Ureter (tissue), 1 donor: ENCODE data around the gene SORCS2. TPM values are rescaled to one million over a fixed set of nuclear protein-coding genes. Genes with fewer than 3 reads are reported as not detected.

Experiments used
- DNase-seq: peaks from one replicate; pipeline ENCODE4 v3.0.0-alpha.2; 2020; ENCODE audit warnings: low spot score
- total RNA-seq: library from RNA; stranded (reverse); gene quantifications from one replicate; pipeline ENCODE4 v1.2.4, GENCODE V29; 2023
- donor health status: DM: yes; HTN: yes; CAD: no.

Gene SORCS2
- total RNA-seq, 1 donor from 2014 or later, result 2.8 TPM

DNA sequence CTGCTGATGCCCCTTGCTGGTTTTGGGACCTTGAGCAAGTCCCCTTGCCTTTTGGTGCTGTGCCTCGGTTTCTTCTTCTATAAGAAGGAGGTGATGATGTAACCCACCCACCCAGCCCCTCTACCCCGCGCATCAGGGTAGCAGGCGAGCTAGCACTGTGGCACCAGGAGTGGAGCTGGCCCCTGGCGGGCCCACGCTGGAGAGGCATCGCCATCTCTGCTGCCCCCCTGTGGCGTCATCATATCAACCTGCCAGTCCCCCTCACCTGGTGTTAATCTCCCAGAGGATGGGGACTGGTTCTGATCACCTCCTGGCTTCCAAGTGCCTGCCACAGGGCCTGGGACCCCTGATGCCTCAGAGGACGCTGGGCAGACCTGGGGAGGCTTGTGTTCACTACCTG, 6.3 kb upstream of the SORCS2 start:
- no peak for DNase-seq

- peak; percentile 32 for DNase-seq
Observed at GRCh38 chr4:7186516-7187167, 5.7 kb upstream of the SORCS2 start.

DNA sequence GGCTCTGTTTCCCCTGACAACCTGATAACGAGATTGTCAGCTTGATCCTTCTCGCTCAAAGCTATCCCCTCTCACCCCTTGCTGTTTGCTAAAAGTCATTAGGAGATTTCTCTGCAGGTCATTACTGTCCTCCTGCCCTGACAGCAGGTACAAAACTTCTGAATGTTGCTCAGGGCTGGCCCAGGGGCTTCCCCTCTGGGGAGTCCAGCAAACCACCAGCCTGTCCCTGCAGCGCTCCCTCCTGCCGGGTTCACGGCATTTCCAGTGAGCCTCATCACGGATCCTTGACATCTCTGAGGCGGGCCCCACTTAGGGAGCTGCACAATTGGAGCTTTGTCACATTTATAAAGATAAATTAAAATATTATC, 5.2 kb upstream of the SORCS2 start:
- DNase-seq, result peak; percentile 34

DNA sequence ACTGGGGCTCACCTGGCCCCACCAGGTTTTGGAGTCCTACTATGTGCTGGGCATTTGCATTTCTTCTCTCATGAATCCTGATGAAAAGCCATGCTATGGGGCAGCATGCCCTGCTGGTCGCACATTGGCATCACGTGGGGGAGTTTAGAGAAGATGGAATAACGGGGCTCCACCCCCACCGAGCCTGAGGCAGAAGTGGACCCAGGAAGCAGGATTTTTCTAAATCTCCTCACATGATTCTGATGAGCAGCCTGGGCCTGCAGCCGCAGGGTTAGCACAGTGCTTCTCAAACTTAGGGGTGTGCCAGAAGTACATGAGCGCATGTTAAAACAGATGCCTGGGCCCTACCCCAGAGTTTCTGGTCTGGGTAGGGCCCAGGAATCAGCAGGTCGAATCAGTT, 4.6 kb upstream of the SORCS2 start:
- peak; percentile 20 for DNase-seq

- DNase-seq, result peak; percentile 27
Observed at GRCh38 chr4:7189066-7189465, 3.3 kb upstream of the SORCS2 start.

- DNase-seq, result peak; percentile 29
Observed at GRCh38 chr4:7189475-7190277, 2.7 kb upstream of the SORCS2 start.

DNA sequence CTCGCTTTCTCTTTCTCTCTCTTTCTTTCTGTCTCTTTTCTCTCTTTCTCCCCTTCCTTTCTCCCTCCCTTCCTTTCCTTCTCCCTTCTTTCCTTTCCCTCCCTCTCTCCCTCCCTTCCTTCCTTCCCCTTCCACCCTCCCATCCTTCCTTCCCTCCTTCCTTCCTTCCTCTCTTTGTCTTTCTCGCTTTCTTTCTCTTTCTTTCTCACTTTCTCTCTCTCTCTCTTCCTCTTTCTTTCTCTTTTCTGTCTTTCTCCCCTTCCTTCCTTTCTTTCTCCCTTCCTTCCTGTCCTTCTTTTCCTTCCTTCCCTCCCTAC, 2.1 kb upstream of the SORCS2 start:
- DNase-seq, result no peak

DNA sequence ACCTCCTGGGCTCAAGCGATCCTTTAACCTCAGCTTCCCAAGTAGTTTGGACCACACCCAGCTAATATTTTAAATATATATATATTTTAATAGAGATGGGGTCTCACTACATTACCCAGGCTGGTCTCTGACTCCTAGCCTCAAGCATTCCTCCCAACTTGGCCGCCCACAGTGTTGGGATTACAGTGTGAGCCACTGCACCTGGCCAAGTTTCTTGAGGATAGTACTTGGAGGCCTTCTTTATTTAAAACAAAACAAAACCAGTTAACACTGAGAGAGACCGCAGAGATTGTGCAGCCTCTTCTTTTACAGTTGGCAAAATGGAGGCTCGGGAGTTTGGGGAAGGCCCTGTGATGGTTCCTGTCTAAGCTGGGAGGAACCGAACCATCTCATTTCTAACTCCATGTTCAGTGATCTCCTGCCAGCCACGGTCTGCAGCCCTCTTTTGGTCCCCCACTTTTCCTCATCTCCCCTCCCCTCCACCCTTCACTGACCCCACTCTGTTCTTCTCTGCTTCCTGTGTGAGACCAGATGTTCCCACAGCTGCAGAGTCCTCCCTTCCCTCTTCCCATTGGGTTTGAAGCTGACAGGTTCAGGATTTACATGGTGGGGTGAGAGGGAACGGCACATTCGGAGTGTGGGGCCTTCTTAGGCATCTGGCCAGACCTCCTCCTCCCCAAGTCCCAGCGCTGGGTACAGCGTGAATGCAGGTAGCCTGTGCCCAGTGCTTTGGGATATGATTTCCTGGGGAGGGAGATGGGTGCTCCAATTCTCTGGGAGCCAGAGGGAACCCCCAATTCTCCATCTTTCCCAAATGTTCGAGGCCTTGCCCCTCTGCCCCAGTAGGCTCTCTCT, 1.4 kb upstream of the SORCS2 start:
- DNase-seq, result peak; percentile 32

DNA sequence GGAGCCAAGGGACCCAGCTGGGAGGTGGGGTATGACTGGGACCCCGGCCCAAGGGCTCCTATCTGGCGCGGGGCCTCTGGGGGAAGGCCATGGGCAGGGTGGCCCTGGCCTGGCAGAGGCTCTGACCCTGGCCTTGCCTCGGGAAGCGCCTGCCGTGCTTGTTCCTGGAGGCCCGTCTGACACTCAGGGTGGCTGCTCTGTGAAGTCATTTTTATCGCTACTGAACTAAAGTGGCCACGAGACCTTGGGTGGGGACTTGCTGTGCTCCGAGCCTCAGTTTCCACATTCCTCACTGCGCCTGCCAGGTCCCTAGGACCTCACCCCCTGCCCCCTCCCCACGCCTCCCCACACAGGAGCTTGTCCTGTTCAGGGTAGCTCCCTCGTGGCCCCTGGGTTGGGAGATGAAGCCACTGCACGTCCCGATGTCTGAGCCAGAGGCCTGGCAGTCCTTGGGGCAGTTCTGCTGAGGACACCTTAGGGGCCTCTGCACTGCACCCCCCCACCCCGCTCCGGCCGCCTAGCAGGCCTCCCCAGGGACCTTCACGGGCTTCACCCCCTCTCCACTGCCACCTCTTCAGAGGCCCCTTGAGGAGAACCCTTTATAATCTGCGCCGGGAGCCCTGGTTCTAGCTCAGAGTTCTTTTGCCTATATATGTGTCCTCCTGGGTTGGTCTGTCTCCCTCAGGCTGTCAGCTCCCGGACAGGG, 639 bp upstream of the SORCS2 start:
- DNase-seq, result peak; percentile 43

- DNase-seq, result peak; percentile 46
Observed at GRCh38 chr4:7193030-7193958, 956 bp downstream of the SORCS2 start.

DNA sequence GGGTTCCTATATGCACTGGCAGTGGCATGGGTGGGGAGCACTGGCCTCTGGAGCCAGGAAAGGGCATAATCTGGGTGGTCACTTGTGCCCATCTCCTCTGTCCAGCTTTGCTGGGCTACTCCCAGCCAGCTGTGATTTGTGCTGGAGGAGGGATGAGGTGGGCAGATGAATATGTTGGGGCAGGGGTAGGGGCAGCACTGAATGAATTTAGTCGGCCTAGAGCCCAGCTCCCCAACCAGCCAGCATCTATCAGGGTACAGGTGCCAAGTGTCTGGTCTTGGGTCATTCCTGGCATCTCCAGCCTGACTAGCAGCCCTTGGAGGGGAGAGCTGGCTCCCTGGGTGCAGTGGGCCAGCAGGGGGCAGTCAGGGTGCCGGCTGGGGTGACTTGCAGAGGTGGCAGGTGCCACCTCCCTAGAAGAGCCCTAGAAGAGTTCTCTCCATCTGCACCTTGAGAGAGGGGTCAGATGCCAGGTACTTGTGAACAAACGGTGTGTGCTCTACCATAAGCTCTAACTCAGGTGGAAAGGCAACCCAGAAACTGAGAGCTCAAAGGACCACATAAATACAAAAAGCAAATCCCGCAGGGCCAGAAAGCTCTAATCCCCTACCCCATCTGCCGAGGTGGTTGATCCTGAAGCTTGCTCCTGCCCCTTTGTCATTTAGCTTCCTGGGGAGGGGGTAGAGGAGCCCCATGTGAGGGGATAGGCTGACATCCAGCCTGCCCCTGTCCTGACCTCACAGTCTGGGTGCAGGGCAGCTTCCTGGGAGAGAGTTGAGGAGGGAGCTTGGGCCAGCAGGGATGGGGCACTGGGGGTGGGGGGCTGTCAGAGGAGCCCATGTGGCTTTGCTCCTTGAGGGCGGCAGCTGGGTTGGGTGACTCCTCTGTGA, 2.2 kb downstream of the SORCS2 start:
- DNase-seq, result peak; percentile 47

DNA sequence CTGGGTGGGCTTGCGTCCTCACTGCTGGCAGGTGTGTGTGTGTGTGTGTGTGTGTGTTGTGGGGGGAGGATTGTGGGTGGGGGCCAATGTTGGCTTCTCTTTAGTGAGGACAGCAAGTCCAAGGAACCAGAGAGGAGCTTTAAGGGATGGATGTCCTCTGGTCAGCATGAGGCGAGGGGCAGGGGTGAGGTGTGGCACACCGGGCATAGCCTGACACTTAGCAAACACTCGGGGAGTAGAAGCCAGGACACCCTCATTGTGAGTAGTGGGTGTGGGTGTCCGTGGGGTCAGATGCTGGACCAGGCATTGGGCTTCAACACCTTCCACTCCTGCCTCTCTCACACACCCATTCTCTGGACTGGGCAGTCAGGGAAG, 2.8 kb downstream of the SORCS2 start:
- DNase-seq, result peak; percentile 34

DNA sequence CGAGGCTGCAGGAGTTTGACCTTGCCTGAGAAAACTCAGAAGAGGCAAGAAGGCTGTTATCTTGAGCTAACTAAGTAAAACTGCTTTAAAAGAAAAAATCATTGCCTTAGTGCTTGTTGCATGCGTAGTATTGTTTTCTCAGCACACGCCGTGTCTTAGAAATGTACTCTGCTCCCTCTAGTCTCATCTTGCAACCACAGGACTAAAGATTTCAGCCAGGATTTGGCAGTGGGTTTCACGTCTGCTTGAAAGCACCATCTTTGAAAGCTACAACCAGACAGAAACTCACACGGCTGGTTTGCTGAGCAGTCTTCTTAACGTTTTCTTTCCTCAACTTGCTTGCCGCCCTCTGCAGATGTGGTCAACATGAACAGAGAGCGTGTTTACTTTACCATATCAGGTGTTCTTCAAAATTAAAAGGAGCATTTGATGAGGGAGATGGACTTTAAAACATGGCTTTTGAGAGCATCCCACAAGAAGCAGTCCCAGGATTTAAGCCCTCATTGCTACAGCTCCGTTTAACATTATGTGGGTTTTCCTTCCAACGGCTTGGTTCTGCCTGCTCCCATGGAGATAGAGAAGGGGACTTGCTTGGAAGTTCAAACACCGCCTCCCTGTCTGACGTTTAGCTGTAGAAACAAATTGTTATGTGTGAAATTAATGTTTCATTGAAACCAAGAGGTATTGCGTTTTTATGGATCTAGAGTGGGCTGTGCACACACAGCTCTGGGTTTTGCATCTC, 3.4 kb downstream of the SORCS2 start:
- peak; percentile 38 for DNase-seq

- no peak for DNase-seq
Observed at GRCh38 chr4:7196288-7196651, 3.9 kb downstream of the SORCS2 start.

DNA sequence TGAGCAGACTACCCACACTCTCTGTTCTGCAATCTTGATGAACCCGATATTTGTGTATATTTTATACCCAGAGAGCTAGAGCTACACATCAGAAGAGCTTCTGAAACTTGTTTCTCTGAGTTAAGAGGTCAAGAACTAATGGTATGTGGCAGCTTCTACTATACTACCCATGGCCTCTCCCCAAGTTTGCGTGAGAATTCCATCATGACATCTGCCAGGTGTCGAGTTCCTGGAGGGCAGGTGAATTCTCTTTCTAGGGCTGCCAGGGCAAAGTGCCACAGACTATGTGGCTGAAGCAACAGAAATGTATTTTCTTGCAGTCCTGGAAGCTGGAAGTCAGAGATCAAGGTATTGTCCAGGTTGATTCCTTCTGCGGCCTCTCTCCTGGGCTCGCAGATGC, 4.4 kb downstream of the SORCS2 start:
- DNase-seq, result peak; percentile 28

- peak; percentile 29 for DNase-seq
Observed at GRCh38 chr4:7197910-7198309, 5.6 kb downstream of the SORCS2 start.

DNA sequence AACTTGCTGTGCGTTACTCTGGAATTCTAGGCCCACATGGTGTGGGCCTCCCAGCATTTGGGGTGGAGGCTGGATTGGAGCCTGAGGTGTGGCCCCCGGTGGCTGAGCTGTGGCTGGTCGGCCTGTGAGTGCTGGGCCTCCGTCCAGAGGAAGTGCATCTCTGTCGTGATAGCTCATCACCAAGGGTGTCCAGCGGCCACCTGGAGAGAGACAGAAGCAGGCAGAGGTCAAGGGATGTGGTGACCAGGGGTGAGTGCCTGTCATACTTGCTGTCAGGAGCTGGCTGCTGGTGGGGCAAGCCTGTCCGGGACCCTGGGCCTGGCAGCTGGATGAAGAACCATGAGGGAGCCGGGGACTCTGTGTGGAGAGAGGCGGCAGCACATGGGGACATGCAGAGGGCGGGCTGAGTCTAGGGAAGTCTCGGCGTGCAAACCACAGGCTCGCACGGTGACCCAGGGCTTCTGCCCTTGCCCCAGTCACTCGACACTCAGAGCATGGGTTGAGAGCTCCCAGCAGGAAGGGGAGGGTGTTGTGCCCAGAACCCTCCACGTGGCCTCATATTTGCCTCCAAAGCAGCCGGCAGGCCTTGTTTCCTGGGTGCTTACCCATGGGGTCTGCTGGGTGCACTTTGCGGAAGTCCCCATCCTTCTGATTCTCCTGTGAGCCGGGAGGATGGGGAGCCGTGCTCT, 6.2 kb downstream of the SORCS2 start:
- peak; percentile 39 for DNase-seq

- DNase-seq, result peak; percentile 40
Observed at GRCh38 chr4:7199129-7199725, 6.9 kb downstream of the SORCS2 start.
